HCT116 (cell line): ENCODE measurements around the gene FADD. TPM values are rescaled to one million over a fixed set of nuclear protein-coding genes. Genes with fewer than 3 reads are reported as not detected.

Source experiments
- ATAC-seq: fragments of 200-7000 bp; cut with Tn5 transposase; 2 replicates; pipeline ENCODE4 v1.9.1; 2020; ENCODE audit warnings: mild to moderate bottlenecking, moderate library complexity
- BruUV-seq: library from RNA; stranded (reverse); fragments of 400-500 nt; replicated peaks from 2 replicates; lab custom pipeline; 2021; lab: Mats Ljungman, UMichigan
- CTCF ChIA-PET: fragments of 300-600 bp; sonication (Branson Sonifier 250); formaldehyde crosslinking; loops from one replicate; lab custom pipeline; 2021; ENCODE audit warnings: antibody characterized with exemption; lab: Charles Lee
- POLR2A ChIA-PET: fragments of 300-600, 350-600 bp; sonication (Branson Sonifier 250); formaldehyde crosslinking; loops from one replicate; lab custom pipeline; 2021; ENCODE audit warnings: antibody characterized with exemption; lab: Charles Lee
- RAD21 ChIA-PET, 2 experiments: fragments of 300-600 bp; sonication (Branson Sonifier 250); formaldehyde crosslinking; loops; one replicate each; lab custom pipeline; 2023; ENCODE audit warnings: low total read pairs in 2 of 2; ENCODE audit not compliant: uncharacterized antibody in 2 of 2, unreplicated experiment in 2 of 2, low non-redundant PET in 1 of 2; lab: Charles Lee
- DNase-seq: peaks from one replicate; pipeline ENCODE4 v3.0.0-alpha.2; 2010; ENCODE audit warnings: low read depth, low spot score
- H2AFZ ChIP-seq: fragments of 200-600 bp; shearing (Covaris generic), sonication (generic); 2 replicates; pipeline ENCODE4 v1.6.1; 2017; ENCODE audit warnings: low read depth, mixed run types, mixed read lengths, antibody characterized with exemption, low read length; ENCODE audit not compliant: poor library complexity, severe bottlenecking
- H3K27ac ChIP-seq: 2 replicates; pipeline ENCODE4 v1.5.1; 2012; ENCODE audit warnings: low read depth, low read length
- H3K27me3 ChIP-seq: fragments of 200-600 bp; sonication (generic); 2 replicates; pipeline ENCODE4 v1.6.1; 2016; ENCODE audit warnings: mixed run types, low read length, mixed read lengths; ENCODE audit not compliant: insufficient read depth
- H3K36me3 ChIP-seq, 2 experiments: fragments of 200-500 bp in 1 of 2; fragments of 200-600 bp in 1 of 2; sonication (Bioruptor generic) in 1 of 2; sonication (generic) in 1 of 2; 2 replicates each; pipeline versions ENCODE4 v1.5.1 to v1.6.1; 2014 to 2016; ENCODE audit warnings: low read length in 2 of 2, inconsistent platforms in 1 of 2, mixed read lengths in 1 of 2, mixed run types in 1 of 2; ENCODE audit not compliant: insufficient read depth in 2 of 2, control insufficient read depth in 1 of 2
- H3K4me1 ChIP-seq, 2 experiments: fragments of 200-600 bp in 1 of 2; sonication (generic) in 1 of 2; 2 replicates each; pipeline versions ENCODE4 v1.5.1 to v1.6.1; 2012 to 2017; ENCODE audit warnings: low read length in 2 of 2, inconsistent platforms in 1 of 2, mild to moderate bottlenecking in 1 of 2, mixed read lengths in 1 of 2, mixed run types in 1 of 2, moderate library complexity in 1 of 2; ENCODE audit not compliant: insufficient read depth in 2 of 2, control insufficient read depth in 1 of 2
- H3K4me2 ChIP-seq: fragments of 200-600 bp; sonication (generic); 2 replicates; pipeline ENCODE4 v1.6.1; 2017; ENCODE audit warnings: mixed run types, low read length, mixed read lengths
- H3K4me3 ChIP-seq, 2 experiments: fragments of 200-600 bp in 1 of 2; sonication (generic) in 1 of 2; replicated peaks in 1 of 2; 2 replicates each; pipeline ENCODE4 v1.5.1; 2011 to 2016; ENCODE audit warnings: low read length in 2 of 2, control low read depth in 1 of 2, low read depth in 1 of 2, mild to moderate bottlenecking in 1 of 2, mixed read lengths in 1 of 2, mixed run types in 1 of 2
- H3K79me2 ChIP-seq: fragments of 200-600 bp; sonication (generic); 2 replicates; pipeline ENCODE4 v1.6.1; 2017; ENCODE audit warnings: mild to moderate bottlenecking, mixed run types, low read length, moderate library complexity, mixed read lengths; ENCODE audit not compliant: insufficient read depth
- H3K9ac ChIP-seq: fragments of 200-600 bp; sonication (generic); 2 replicates; pipeline ENCODE4 v1.6.1; 2016; ENCODE audit warnings: low read length, mixed read lengths
- H3K9me2 ChIP-seq: fragments of 200-600 bp; sonication (generic), shearing (Covaris generic); 2 replicates; pipeline ENCODE4 v1.6.1; 2017; ENCODE audit warnings: mixed run types, mild to moderate bottlenecking, moderate library complexity; ENCODE audit not compliant: insufficient read depth
- H3K9me3 ChIP-seq, 2 experiments: fragments of 200-500 bp in 1 of 2; fragments of 200-600 bp in 1 of 2; sonication (Bioruptor generic) in 1 of 2; sonication (generic) in 1 of 2; 2 replicates each; pipeline ENCODE4 v1.6.1; 2014 to 2017; ENCODE audit warnings: low read length in 2 of 2, mixed read lengths in 2 of 2, inconsistent platforms in 1 of 2, low read depth in 1 of 2, mild to moderate bottlenecking in 1 of 2, mixed run types in 1 of 2, moderate library complexity in 1 of 2; ENCODE audit not compliant: control insufficient read depth in 1 of 2, insufficient read depth in 1 of 2
- H4K20me1 ChIP-seq: fragments of 200-600 bp; sonication (generic), shearing (Covaris generic); 2 replicates; pipeline ENCODE4 v1.6.1; 2017; ENCODE audit warnings: mixed run types, mild to moderate bottlenecking, moderate library complexity; ENCODE audit not compliant: insufficient read depth
- CBX3 ChIP-seq: IDR thresholded peaks from 2 replicates; pipeline ENCODE4 v1.6.1; 2012; ENCODE audit warnings: low read depth
- CTCF ChIP-seq, 3 experiments: fragments of 200-600 bp in 1 of 3; sonication (generic) in 1 of 3; IDR thresholded peaks in 2 of 3; conservative IDR thresholded peaks in 1 of 3; 2 replicates each; pipeline ENCODE4 v1.5.1; 2012 to 2017; ENCODE audit warnings: low read depth in 2 of 3, low read length in 2 of 3, antibody characterized with exemption in 1 of 3, borderline replicate concordance in 1 of 3, control low read depth in 1 of 3, mild to moderate bottlenecking in 1 of 3, mixed read lengths in 1 of 3, mixed run types in 1 of 3, moderate library complexity in 1 of 3; ENCODE audit not compliant: insufficient read depth in 1 of 3
- ELF1 ChIP-seq: IDR thresholded peaks from 2 replicates; pipeline ENCODE4 v1.6.1; 2012; ENCODE audit warnings: low read depth, borderline replicate concordance
- FOSL1 ChIP-seq: IDR thresholded peaks from 2 replicates; pipeline ENCODE4 v1.6.1; 2012; ENCODE audit warnings: low read depth
- MAX ChIP-seq: IDR thresholded peaks from 2 replicates; pipeline ENCODE4 v1.6.1; 2012
- POLR2AphosphoS5 ChIP-seq: IDR thresholded peaks from 2 replicates; pipeline ENCODE4 v1.6.1; 2011; ENCODE audit warnings: mild to moderate bottlenecking, low read depth, low read length, moderate library complexity
- REST ChIP-seq: IDR thresholded peaks from 2 replicates; pipeline ENCODE4 v1.6.1; 2012; ENCODE audit warnings: low read depth
- SIN3A ChIP-seq: IDR thresholded peaks from 2 replicates; pipeline ENCODE4 v1.6.1; 2012; ENCODE audit warnings: low read depth
- SP1 ChIP-seq: IDR thresholded peaks from 2 replicates; pipeline ENCODE4 v1.6.1; 2012; ENCODE audit warnings: low read depth
- YY1 ChIP-seq: IDR thresholded peaks from 2 replicates; pipeline ENCODE4 v1.6.1; 2011; ENCODE audit warnings: low read length, low read depth, moderate library complexity, mild to moderate bottlenecking; ENCODE audit not compliant: insufficient replicate concordance; ENCODE audit errors: extremely low read depth
- ZBTB33 ChIP-seq: IDR thresholded peaks from 2 replicates; pipeline ENCODE4 v1.6.1; 2011; ENCODE audit warnings: mild to moderate bottlenecking, low read length, moderate library complexity; ENCODE audit not compliant: insufficient replicate concordance; ENCODE audit errors: extremely low read depth
- ZFX ChIP-seq: fragments of 450-650 bp; IDR thresholded peaks from 2 replicates; pipeline ENCODE4 v1.6.1; 2017
- intact Hi-C: fragments of 100-400 bp; cut with micrococcal nuclease; formaldehyde crosslinking; loops from 2 replicates; pipeline ENCODE4 v1.10.0; 2022
- total RNA-seq: library from RNA; stranded (reverse); gene quantifications from one replicate; pipeline ENCODE4 v1.2.1, GENCODE V29; 2021; ENCODE audit not compliant: unreplicated experiment

Gene FADD
- total RNA-seq, 1 experiment from 2014 or later = 26.7 TPM

GRCh38 chr11:70207531-70208131, 4.5 kb downstream of the FADD start (continued):
- TF ChIP-seq CTCF (IDR thresholded peaks at IDR 0.05 in 2 of 3, conservative IDR thresholded peaks at IDR 0.05 in 1 of 3; ENCODE audit: borderline replicate concordance in 1 of 3, insufficient read depth in 1 of 3, low read depth in 2 of 3, low read length in 2 of 3) = no peak
- TF ChIP-seq ZBTB33 = no peak

- no TSS peak for BruUV-seq
- Histone ChIP-seq H3K4me2 (no peak overlapping the region), H3K4me1 (peaks cover 2 to 7% of the 10 kb centered on the region in 2 experiments; a peak in 3 of 4 replicates), H3K27ac (no peak overlapping the region), H3K9me2 (no peaks in the 10 kb centered on the region), H3K79me2 (peaks cover 31% of the 10 kb centered on the region), H3K9ac (no peak overlapping the region), H4K20me1 (no peaks in the 10 kb centered on the region; the same call in 1 of the 2 replicates), H3K36me3 (peaks cover 20 to 26% of the 10 kb centered on the region in 2 experiments; a peak in 2 of 4 replicates), H3K4me3 (no peak overlapping the region), H3K27me3 (no peaks in the 10 kb centered on the region), H3K9me3 (no peaks in the 10 kb centered on the region), H2AFZ (no peak overlapping the region)
- ChIA-PET RAD21 (no interaction called here), CTCF (no interaction called here), POLR2A (no interaction called here)
- intact Hi-C loops = no loop called here
- ATAC-seq = no peak
- DNase-seq = no peak
- TF ChIP-seq CBX3 = no peak
- no peak for TF ChIP-seq SIN3A
- TF ChIP-seq MAX = no peak
- no peak for TF ChIP-seq ELF1
- TF ChIP-seq FOSL1 = no peak
- TF ChIP-seq SP1 = no peak
- TF ChIP-seq YY1 = no peak
- TF ChIP-seq REST = no peak
- no peak for TF ChIP-seq CTCF (IDR thresholded peaks at IDR 0.05 in 2 of 3, conservative IDR thresholded peaks at IDR 0.05 in 1 of 3; ENCODE audit: borderline replicate concordance in 1 of 3, insufficient read depth in 1 of 3, low read depth in 2 of 3, low read length in 2 of 3)
- TF ChIP-seq ZFX = no peak
- no peak for TF ChIP-seq POLR2AphosphoS5
Observed at GRCh38 chr11:70209391-70209912, 6.4 kb downstream of the FADD start.
